Subcutaneous adipose tissue (tissue), 4 donors: ENCODE measurements around the gene TKTL2. TPM values are rescaled to one million over a fixed set of nuclear protein-coding genes. Genes with fewer than 3 reads are reported as not detected.

Source experiments
- CTCF ChIP-seq: fragments of 450-650 bp; IDR thresholded peaks from one replicate; pipeline ENCODE4 v1.5.1; 2016; ENCODE audit warnings: low read depth, mild to moderate bottlenecking, control low read depth, antibody characterized with exemption, moderate library complexity
- total RNA-seq, 4 donors: library from RNA; depleted of rRNA; stranded (reverse); fragments of >200 nt; gene quantifications; one replicate each; pipeline ENCODE4 v1.1.0, GENCODE V29; 2016

Gene TKTL2
- total RNA-seq, 4 donors from 2014 or later, result 0.34 TPM; not detected in 3

- TF ChIP-seq CTCF, result no peak
Measured at GRCh38 chr4:163493643-163494359, 20.2 kb upstream of the TKTL2 start.

DNA sequence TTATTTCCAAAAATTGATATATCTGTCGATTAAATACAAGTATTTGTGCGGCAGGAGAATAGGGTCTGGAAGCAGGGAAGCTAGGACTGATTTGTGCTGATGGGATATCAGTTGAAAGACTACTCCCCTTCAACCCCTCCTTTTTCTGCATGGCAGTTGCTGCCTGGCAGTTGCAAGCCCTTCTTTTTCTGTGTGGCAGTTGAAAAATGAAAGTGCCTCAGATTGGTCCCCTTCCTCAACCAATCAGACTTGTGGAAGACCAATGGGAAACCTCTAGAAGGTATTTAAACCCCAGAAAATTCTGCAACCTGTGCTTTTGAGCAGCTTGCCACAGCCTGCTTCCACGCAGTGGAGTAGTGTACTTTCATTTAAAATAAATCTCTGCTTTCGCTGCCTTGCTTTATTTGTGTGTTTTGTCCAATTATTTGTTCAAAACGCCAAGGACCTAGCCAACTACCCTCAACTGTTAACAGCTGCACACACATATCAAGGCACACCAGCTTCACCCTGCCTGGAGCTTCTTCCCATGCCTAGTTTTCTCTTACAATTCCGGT is 19.5 kb upstream of the TKTL2 start:
- no peak for TF ChIP-seq CTCF

DNA sequence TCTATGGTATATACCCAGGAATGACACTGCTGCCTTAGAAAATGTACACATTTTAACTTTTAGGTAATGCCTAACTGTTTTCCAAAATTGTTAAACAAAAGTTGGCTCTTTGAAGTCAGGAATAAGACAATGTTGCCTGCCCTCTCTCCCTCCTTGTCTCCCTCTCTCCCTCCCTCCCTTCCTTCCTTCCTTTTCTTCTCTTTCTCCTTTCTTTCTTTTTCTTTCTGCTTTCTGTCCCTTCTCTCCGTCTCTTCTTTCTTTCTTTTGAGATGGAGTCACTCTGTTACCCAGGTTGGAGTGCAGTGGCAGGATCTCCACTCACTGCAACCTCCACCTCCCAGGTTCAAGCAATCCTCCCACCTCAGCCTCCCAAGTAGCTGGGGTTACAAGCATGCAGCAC is 16.4 kb upstream of the TKTL2 start:
- no peak for TF ChIP-seq CTCF

DNA sequence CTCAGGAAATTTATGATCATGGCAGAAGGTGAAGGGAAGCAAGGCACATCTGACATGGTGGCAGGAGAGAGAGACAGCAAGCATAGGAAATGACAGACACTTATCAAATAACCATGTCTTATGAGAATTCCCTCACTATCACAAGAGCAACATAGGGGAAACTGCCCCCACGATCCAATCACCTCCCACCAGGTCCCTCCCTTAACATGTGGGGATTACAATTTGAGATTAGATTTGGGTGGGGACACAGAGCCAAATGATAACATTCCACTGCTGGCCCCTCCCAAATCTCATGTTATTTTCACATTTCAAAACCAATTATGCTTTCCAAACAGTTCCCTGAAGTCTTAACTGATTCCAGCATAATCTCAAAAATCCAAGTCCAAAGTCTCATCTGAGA is 12.8 kb upstream of the TKTL2 start:
- TF ChIP-seq CTCF, result no peak

GRCh38 chr4:163485589-163485988 is 12.0 kb upstream of the TKTL2 start:
- no peak for TF ChIP-seq CTCF

- no peak for TF ChIP-seq CTCF
Measured at GRCh38 chr4:163484906-163485305, 11.4 kb upstream of the TKTL2 start.

DNA sequence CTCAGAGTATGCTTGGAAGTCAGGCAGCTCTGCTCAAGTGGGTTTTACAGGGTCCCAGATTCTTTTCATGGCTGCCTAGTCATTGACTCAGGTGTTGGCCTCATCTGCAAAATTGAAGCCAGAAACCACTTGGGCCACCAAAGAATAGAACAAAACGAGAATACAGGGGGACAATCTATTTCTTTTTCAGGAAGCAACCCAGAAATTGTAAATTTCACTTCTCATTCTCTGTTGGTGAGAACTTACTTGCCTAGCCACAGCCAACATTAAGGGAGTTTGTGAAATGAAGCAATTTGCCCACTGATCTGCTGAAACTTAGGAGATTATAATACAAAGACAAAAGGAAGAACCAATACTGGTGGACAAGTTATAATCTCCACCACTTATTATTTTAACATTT is 8.6 kb upstream of the TKTL2 start:
- TF ChIP-seq CTCF, result no peak
